HepG2 (cell line): ENCODE data around the gene PRR36. TPM values are rescaled to one million over a fixed set of nuclear protein-coding genes. Genes with fewer than 3 reads are reported as not detected.

Experiments
- ERF ChIP-seq: IDR thresholded peaks from 2 replicates; pipeline ENCODE4 v1.6.1; 2018; ENCODE audit warnings: missing biosample characterization, missing genetic modification reagents
- FOXJ3 ChIP-seq: sonication (generic); formaldehyde crosslinking; IDR thresholded peaks from 2 replicates; pipeline ENCODE4 v1.4.0; 2020; ENCODE audit warnings: missing genetic modification reagents, mild to moderate bottlenecking, borderline replicate concordance
- GABPA ChIP-seq, 2 experiments: IDR thresholded peaks; 2 replicates each; pipeline ENCODE4 v1.6.1; 2011 to 2016; ENCODE audit warnings: low read depth in 2 of 2, low read length in 1 of 2, missing biosample characterization in 1 of 2, missing genetic modification characterization in 1 of 2
- MAX ChIP-seq: IDR thresholded peaks from 2 replicates; pipeline ENCODE4 v1.6.1; 2012; ENCODE audit warnings: inconsistent platforms
- MBNL3 ChIP-seq: fragments of 250-450 bp; sonication (Bioruptor Pico); conservative IDR thresholded peaks from 2 replicates; pipeline ENCODE4 v1.8.0; 2022; ENCODE audit warnings: mild to moderate bottlenecking, inconsistent platforms
- MEIS1 ChIP-seq: sonication (generic); formaldehyde crosslinking; IDR thresholded peaks from 2 replicates; pipeline ENCODE4 v1.9.0; 2021; ENCODE audit warnings: mild to moderate bottlenecking, missing genetic modification reagents, moderate library complexity, borderline replicate concordance
- MNT ChIP-seq: fragments of 450-650 bp; IDR thresholded peaks from 2 replicates; pipeline ENCODE4 v1.6.1; 2016
- MXD3 ChIP-seq: IDR thresholded peaks from 2 replicates; pipeline ENCODE4 v1.6.1; 2016; ENCODE audit warnings: mild to moderate bottlenecking, missing biosample characterization, missing genetic modification reagents
- NR2F1 ChIP-seq, 2 experiments: fragments of 450-650 bp in 1 of 2; formaldehyde crosslinking in 1 of 2; IDR thresholded peaks; 2 replicates each; pipeline versions ENCODE4 v1.5.0 to v1.6.1; 2016 to 2020; ENCODE audit warnings: mild to moderate bottlenecking in 1 of 2, missing compliant biosample characterization in 1 of 2, missing genetic modification reagents in 1 of 2, moderate library complexity in 1 of 2
- PAWR ChIP-seq: sonication (generic); formaldehyde crosslinking; IDR thresholded peaks from 2 replicates; pipeline ENCODE4 v1.4.0; 2020; ENCODE audit warnings: missing genetic modification reagents, mild to moderate bottlenecking, borderline replicate concordance
- SOX5 ChIP-seq: IDR thresholded peaks from 2 replicates; pipeline ENCODE4 v1.6.1; 2016; ENCODE audit warnings: borderline replicate concordance
- THAP11 ChIP-seq: IDR thresholded peaks from 2 replicates; pipeline ENCODE4 v1.6.1; 2016; ENCODE audit warnings: missing biosample characterization, missing genetic modification reagents
- YY1 ChIP-seq: IDR thresholded peaks from 2 replicates; pipeline ENCODE4 v1.6.1; 2011; ENCODE audit warnings: low read length, low read depth, moderate library complexity, mild to moderate bottlenecking; ENCODE audit not compliant: insufficient read depth, insufficient replicate concordance
- ZBTB33 ChIP-seq: sonication (generic); formaldehyde crosslinking; IDR thresholded peaks from 2 replicates; pipeline ENCODE4 v1.4.0; 2020; ENCODE audit warnings: missing genetic modification reagents
- ZFP41 ChIP-seq: sonication (generic); formaldehyde crosslinking; IDR thresholded peaks from 2 replicates; pipeline ENCODE4 v1.4.0; 2020; ENCODE audit warnings: mild to moderate bottlenecking, missing genetic modification reagents, borderline replicate concordance
- ZFP62 ChIP-seq: sonication (generic); formaldehyde crosslinking; IDR thresholded peaks from 2 replicates; pipeline ENCODE4 v1.4.0; 2020; ENCODE audit warnings: missing genetic modification reagents
- ZNF143 ChIP-seq: sonication (generic); formaldehyde crosslinking; IDR thresholded peaks from 2 replicates; pipeline ENCODE4 v1.4.0; 2020; ENCODE audit warnings: missing genetic modification reagents
- ZNF841 ChIP-seq: sonication (generic); formaldehyde crosslinking; IDR thresholded peaks from 2 replicates; pipeline ENCODE4 v1.8.1; 2023; ENCODE audit warnings: missing genetic modification reagents, borderline replicate concordance
- polyA plus RNA-seq, 8 experiments: library from polyadenylated mRNA; depleted of rRNA in 3 of 8; stranded (reverse) in 7 of 8; unstranded in 1 of 8; fragments of >200 nt; fragmentation: Illumina TruSeq in 4 of 8; extraction: Trizol in 4 of 8; gene quantifications; 2 replicates each; pipeline versions ENCODE4 v1.2.1 to v1.2.3, GENCODE V29; 2011 to 2016; ENCODE audit warnings: low read depth in 4 of 8, missing spikeins in 1 of 8, mixed read lengths in 1 of 8; ENCODE audit not compliant: insufficient read depth in 1 of 8
- total RNA-seq, 5 experiments: library from RNA; depleted of rRNA; stranded (reverse); fragments of >200 nt; fragmentation: Illumina TruSeq; extraction: Trizol; gene quantifications; 2 replicates each; pipeline ENCODE4 v1.2.3, GENCODE V29; 2016; ENCODE audit warnings: low read depth in 1 of 5
- TF ChIP-seq, protein P1 (sequence below): sonication (generic); formaldehyde crosslinking; IDR thresholded peaks from 2 replicates; pipeline ENCODE4 v1.8.0; 2022; ENCODE audit warnings: missing genetic modification reagents, mild to moderate bottlenecking, borderline replicate concordance
- TF ChIP-seq, protein P2 (sequence below): sonication (generic); formaldehyde crosslinking; IDR thresholded peaks from 2 replicates; pipeline ENCODE4 v1.5.1; 2020; ENCODE audit warnings: missing genetic modification reagents, mild to moderate bottlenecking, borderline replicate concordance

Gene PRR36
- total and polyA plus RNA-seq, 2 of the 13 experiments (the other 11 are each of a cell fraction or from before 2014, with no cell fraction given), result 0.07 to 0.17 TPM

DNA sequence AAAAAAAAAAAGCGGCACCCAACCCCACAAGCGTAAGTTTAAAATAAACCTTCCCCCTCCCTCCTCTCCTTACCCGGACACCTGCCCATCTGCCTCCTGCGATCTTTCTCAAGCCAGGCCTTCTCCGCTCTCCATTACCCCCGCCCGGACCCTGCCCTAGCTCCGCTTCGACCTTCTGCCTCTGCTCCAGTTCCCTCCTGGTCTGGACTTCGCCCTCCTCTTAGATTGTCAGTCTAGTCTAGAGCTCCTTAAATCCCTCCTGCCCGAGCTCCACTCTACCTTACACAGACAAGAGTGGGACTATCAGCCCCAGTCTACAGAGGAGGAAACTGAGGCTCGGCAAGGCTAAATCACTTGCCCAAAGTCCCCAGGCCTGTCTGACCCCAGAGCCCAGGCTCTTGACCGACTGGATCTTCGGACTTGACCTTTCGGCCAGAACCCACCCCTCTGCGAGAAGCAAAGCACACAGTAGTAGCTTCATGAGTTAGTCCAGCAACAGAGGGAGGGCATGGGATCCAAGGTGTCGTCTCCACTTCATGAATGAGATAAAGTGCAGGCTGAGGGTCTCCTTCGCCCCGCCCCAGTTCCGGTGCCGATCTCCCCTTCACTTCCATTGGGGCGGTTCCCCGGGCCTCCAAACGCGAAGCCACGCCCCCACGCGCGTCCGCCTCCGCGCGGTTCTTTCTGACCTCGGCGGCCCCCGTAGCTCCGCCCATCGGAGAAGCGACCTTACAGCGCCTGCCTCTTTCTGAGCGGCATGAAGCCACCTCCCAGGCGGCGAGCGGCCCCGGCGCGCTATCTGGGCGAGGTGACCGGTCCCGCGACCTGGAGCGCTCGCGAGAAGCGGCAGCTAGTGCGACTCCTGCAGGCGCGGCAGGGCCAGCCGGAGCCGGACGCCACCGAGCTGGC lies 45.7 kb upstream of the PRR36 start, which contains the start of gene SNAPC2 (continued):
- TF ChIP-seq, protein P1, sequence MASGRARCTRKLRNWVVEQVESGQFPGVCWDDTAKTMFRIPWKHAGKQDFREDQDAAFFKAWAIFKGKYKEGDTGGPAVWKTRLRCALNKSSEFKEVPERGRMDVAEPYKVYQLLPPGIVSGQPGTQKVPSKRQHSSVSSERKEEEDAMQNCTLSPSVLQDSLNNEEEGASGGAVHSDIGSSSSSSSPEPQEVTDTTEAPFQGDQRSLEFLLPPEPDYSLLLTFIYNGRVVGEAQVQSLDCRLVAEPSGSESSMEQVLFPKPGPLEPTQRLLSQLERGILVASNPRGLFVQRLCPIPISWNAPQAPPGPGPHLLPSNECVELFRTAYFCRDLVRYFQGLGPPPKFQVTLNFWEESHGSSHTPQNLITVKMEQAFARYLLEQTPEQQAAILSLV (CRISPR knock-in tag), result peak; percentile 78; the same call in 1 of the 2 replicates
- TF ChIP-seq, protein P2, sequence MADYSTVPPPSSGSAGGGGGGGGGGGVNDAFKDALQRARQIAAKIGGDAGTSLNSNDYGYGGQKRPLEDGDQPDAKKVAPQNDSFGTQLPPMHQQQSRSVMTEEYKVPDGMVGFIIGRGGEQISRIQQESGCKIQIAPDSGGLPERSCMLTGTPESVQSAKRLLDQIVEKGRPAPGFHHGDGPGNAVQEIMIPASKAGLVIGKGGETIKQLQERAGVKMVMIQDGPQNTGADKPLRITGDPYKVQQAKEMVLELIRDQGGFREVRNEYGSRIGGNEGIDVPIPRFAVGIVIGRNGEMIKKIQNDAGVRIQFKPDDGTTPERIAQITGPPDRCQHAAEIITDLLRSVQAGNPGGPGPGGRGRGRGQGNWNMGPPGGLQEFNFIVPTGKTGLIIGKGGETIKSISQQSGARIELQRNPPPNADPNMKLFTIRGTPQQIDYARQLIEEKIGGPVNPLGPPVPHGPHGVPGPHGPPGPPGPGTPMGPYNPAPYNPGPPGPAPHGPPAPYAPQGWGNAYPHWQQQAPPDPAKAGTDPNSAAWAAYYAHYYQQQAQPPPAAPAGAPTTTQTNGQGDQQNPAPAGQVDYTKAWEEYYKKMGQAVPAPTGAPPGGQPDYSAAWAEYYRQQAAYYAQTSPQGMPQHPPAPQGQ (CRISPR knock-in tag), result no peak
- TF ChIP-seq ZFP41, result no peak
- peak; percentile 90 for TF ChIP-seq THAP11 (CRISPR knock-in tag)
- TF ChIP-seq ERF (CRISPR knock-in tag), result peak; percentile 44; the same call in 1 of the 2 replicates
- peak; percentile 4 to 42; a peak in 1 of 4 replicates for TF ChIP-seq NR2F1 (CRISPR knock-in tag; IDR thresholded peaks at IDR 0.05)
- TF ChIP-seq MAX, result peak; percentile 19; the same call in 1 of the 2 replicates
- 0 out of 2 replicates have a peak, but pooled peaks have one; percentile 17 for TF ChIP-seq SOX5
- 0 out of 2 replicates have a peak, but pooled peaks have one; percentile 45 for TF ChIP-seq MEIS1 (CRISPR knock-in tag)
- TF ChIP-seq ZNF841 (CRISPR knock-in tag), result no peak; the same call in 1 of the 2 replicates
- TF ChIP-seq ZBTB33 (CRISPR knock-in tag), result peak; percentile 27; the same call in 1 of the 2 replicates
- TF ChIP-seq MXD3 (CRISPR knock-in tag), result peak; percentile 67
- TF ChIP-seq ZFP62 (CRISPR knock-in tag), result no peak
- TF ChIP-seq MBNL3 (CRISPR knock-in tag), result no peak
- peak; percentile 51 for TF ChIP-seq YY1
- no peak for TF ChIP-seq FOXJ3 (CRISPR knock-in tag)
- no peak for TF ChIP-seq GABPA (IDR thresholded peaks at IDR 0.05; ENCODE audit: low read depth, low read length)
- TF ChIP-seq GABPA (CRISPR knock-in tag; IDR thresholded peaks at IDR 0.05; ENCODE audit: low read depth), result peak; percentile 72; the same call in 1 of the 2 replicates
- peak; percentile 9; the same call in 1 of the 2 replicates for TF ChIP-seq MNT
- TF ChIP-seq PAWR (CRISPR knock-in tag), result no peak
- TF ChIP-seq ZNF143 (CRISPR knock-in tag), result 0 out of 2 replicates have a peak, but pooled peaks have one; percentile 38
